Measurements from ENCODE around the gene IGSF3. TPM values are rescaled to one million over a fixed set of nuclear protein-coding genes. Genes with fewer than 3 reads are reported as not detected.

The IGSF3 gene
- total RNA-seq, 1 donor from 2014 or later, result 31.1 TPM

GRCh38 chr1:116528329-116529083, 139.0 kb downstream of the IGSF3 start:
- DNase-seq (ENCODE audit: low spot score), result no peak

GRCh38 chr1:116525440-116525839, 142.1 kb downstream of the IGSF3 start:
- no peak for DNase-seq (ENCODE audit: low spot score)

Other genes with a start within 250 kb of the IGSF3 start
- 24.5 TPM for gene CD58, start 96.7 kb downstream of the IGSF3 start, total RNA-seq
- gene CD2, start 86.7 kb upstream of the IGSF3 start, total RNA-seq, result 7.1 TPM
- gene PTGFRN, start 242.2 kb upstream of the IGSF3 start, total RNA-seq, result 103 TPM